Mesendoderm (in vitro differentiated cells): ENCODE measurements around the gene SLC9A4.

Experiments used
- DNase-seq: peaks from one replicate; pipeline ENCODE4 v3.0.0; 2013
- H2AK5ac ChIP-seq: 2 replicates; pipeline ENCODE4 v1.6.1; 2013; ENCODE audit warnings: low read length, inconsistent platforms
- H2BK120ac ChIP-seq: 2 replicates; pipeline ENCODE4 v1.6.1; 2013; ENCODE audit warnings: low read depth, mild to moderate bottlenecking, low read length, moderate library complexity, mixed read lengths
- H2BK15ac ChIP-seq: replicated peaks from 2 replicates; pipeline ENCODE4 v1.6.1; 2013; ENCODE audit warnings: low read depth, mild to moderate bottlenecking, moderate library complexity
- H2BK5ac ChIP-seq: 2 replicates; pipeline ENCODE4 v1.6.1; 2013; ENCODE audit warnings: low read length, inconsistent platforms
- H3K18ac ChIP-seq: 2 replicates; pipeline ENCODE4 v1.6.1; 2013; ENCODE audit warnings: mild to moderate bottlenecking, low read length, mixed read lengths
- H3K23ac ChIP-seq: one replicate; pipeline ENCODE4 v1.6.1; 2013; ENCODE audit warnings: low read length
- H3K27ac ChIP-seq: 2 replicates; pipeline ENCODE4 v1.5.1; 2013; ENCODE audit warnings: low read depth, mild to moderate bottlenecking, inconsistent platforms, low read length, moderate library complexity
- H3K27me3 ChIP-seq: 2 replicates; pipeline ENCODE4 v1.6.1; 2013; ENCODE audit warnings: low read length, control low read depth, mild to moderate bottlenecking, inconsistent platforms; ENCODE audit not compliant: insufficient read depth, poor library complexity
- H3K36me3 ChIP-seq: 2 replicates; pipeline ENCODE4 v1.6.1; 2013; ENCODE audit warnings: low read length, inconsistent platforms; ENCODE audit not compliant: control insufficient read depth, insufficient read depth
- H3K4ac ChIP-seq: one replicate; pipeline ENCODE4 v1.6.1; 2013; ENCODE audit warnings: low read depth, mild to moderate bottlenecking, low read length, moderate library complexity
- H3K4me1 ChIP-seq: 2 replicates; pipeline ENCODE4 v1.6.1; 2013; ENCODE audit warnings: low read depth, low read length, inconsistent platforms; ENCODE audit not compliant: control insufficient read depth
- H3K4me2 ChIP-seq: 2 replicates; pipeline ENCODE4 v1.6.1; 2013; ENCODE audit warnings: low read length
- H3K4me3 ChIP-seq: 2 replicates; pipeline ENCODE4 v1.5.1; 2013; ENCODE audit warnings: mild to moderate bottlenecking, low read length
- H3K56ac ChIP-seq: one replicate; pipeline ENCODE4 v1.6.1; 2013; ENCODE audit warnings: low read length
- H3K79me1 ChIP-seq: 2 replicates; pipeline ENCODE4 v1.6.1; 2013; ENCODE audit warnings: low read length, inconsistent platforms
- H3K79me2 ChIP-seq: 2 replicates; pipeline ENCODE4 v1.6.1; 2013; ENCODE audit warnings: mild to moderate bottlenecking, low read length; ENCODE audit not compliant: control insufficient read depth, insufficient read depth
- H3K9ac ChIP-seq: 2 replicates; pipeline ENCODE4 v1.6.1; 2013; ENCODE audit warnings: low read length, inconsistent platforms
- H4K5ac ChIP-seq: one replicate; pipeline ENCODE4 v1.6.1; 2013; ENCODE audit warnings: low read length
- H4K8ac ChIP-seq: one replicate; pipeline ENCODE4 v1.6.1; 2013; ENCODE audit warnings: low read depth, mild to moderate bottlenecking, control low read depth, low read length, moderate library complexity
- WGBS: extraction: QIAGEN DNeasy Blood & Tissue Kit; methylation state at CpG from one replicate; pipeline ENCODE4 v1.1.7; 2013; ENCODE audit warnings: low lambda C conversion rate, missing lambda C conversion rate; ENCODE audit not compliant: insufficient coverage; ENCODE audit errors: extremely low coverage; 5-methylcytosine and 5-hydroxymethylcytosine counted together

SLC9A4 gene

DNA sequence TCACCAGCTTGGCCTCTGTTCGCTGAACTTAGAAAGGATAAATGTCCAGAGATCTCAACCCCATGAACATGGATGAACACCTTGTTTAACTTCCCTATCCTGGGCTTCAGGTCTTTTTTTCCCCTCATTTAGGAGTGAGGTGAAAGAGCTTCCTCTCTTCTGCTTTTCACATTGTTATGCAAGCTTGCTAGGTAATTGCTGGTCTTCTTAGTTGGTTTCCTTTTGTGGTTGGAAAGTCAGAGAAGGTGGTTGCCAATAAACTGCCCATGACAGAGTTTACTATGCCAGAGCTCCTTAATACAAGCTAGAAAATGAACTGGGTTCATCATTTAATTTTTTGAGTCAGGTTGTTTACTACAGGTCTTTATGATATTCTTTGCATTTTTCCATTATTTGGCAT is 16.6 kb downstream of the SLC9A4 start:
- no peak for DNase-seq
- Histone ChIP-seq H3K18ac (no peak overlapping the region), H3K79me1 (no peaks in the 10 kb centered on the region), H3K56ac (no peak overlapping the region), H3K23ac (no peak overlapping the region), H4K5ac (no peak overlapping the region), H3K9ac (no peak overlapping the region), H3K27ac (no peak overlapping the region), H2BK15ac (no peak overlapping the region), H3K4me2 (no peak overlapping the region), H3K27me3 (no peaks in the 10 kb centered on the region), H4K8ac (no peak overlapping the region), H3K4me1 (no peaks in the 10 kb centered on the region), H3K79me2 (no peaks in the 10 kb centered on the region), H2AK5ac (no peak overlapping the region), H3K4ac (no peak overlapping the region), H3K4me3 (no peak overlapping the region), H2BK120ac (no peak overlapping the region), H2BK5ac (no peak overlapping the region), H3K36me3 (no peaks in the 10 kb centered on the region)
- no CpG with 5 or more reads among the region's 1 CpG for WGBS

DNA sequence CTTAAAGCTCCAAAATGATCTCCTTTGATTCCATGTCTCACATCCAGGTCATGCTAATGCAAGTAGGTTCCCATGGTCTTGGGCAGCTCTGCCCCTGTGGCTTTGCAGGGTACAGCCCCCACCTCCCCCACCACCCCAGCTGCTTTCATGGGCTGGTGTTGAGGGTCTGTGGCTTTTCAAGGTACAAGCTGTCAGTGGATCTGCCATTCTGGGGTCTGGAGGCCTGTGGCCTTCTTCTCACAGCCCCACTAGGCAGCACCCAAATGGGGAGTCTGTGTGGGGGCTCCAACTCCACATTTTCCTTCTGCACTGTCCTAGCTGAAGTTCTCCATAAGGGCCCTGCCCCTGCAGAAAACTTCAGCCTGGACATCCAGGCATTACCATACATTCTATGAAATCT is 19.0 kb downstream of the SLC9A4 start:
- Histone ChIP-seq H3K79me2 (no peaks in the 10 kb centered on the region), H3K27me3 (no peaks in the 10 kb centered on the region), H3K4me3 (no peak overlapping the region), H2AK5ac (no peak overlapping the region), H3K18ac (no peak overlapping the region), H3K36me3 (no peaks in the 10 kb centered on the region), H3K4ac (no peak overlapping the region), H2BK5ac (no peak overlapping the region), H4K8ac (no peak overlapping the region), H2BK15ac (no peak overlapping the region), H3K23ac (no peak overlapping the region), H3K56ac (no peak overlapping the region), H3K9ac (no peak overlapping the region), H3K4me1 (no peaks in the 10 kb centered on the region), H4K5ac (no peak overlapping the region), H3K79me1 (no peaks in the 10 kb centered on the region), H3K27ac (no peak overlapping the region), H3K4me2 (no peak overlapping the region), H2BK120ac (no peak overlapping the region)
- DNase-seq = no peak

DNA sequence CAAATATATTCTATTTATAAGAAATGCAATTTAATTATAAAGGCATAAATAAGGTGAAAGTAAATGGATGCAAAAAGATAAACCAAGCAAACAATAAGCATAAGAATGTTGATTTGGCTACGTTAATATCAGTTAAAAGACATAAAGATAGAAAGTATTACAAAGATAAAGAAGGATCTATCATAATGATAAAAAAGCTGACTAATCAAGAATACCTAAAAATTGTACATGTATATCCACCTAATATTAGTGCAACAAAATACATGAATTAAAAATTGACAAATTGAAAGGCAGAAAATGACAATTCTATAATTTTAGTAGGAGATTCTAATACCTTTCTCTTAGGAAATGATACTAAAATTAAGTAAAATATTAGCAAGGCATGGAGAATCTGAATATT is 21.5 kb downstream of the SLC9A4 start:
- Histone ChIP-seq H3K56ac (no peak overlapping the region), H3K4ac (no peak overlapping the region), H2BK120ac (no peak overlapping the region), H3K9ac (no peak overlapping the region), H3K23ac (no peak overlapping the region), H3K4me1 (no peaks in the 10 kb centered on the region), H3K4me2 (no peak overlapping the region), H3K36me3 (no peaks in the 10 kb centered on the region), H3K27ac (no peak overlapping the region), H2AK5ac (no peak overlapping the region), H2BK15ac (no peak overlapping the region), H4K8ac (no peak overlapping the region), H3K18ac (no peak overlapping the region), H3K27me3 (no peaks in the 10 kb centered on the region), H3K4me3 (no peak overlapping the region), H2BK5ac (no peak overlapping the region), H3K79me2 (no peaks in the 10 kb centered on the region), H3K79me1 (no peaks in the 10 kb centered on the region), H4K5ac (no peak overlapping the region)
- no peak for DNase-seq
- WGBS = no CpG with 5 or more reads among the region's 1 CpG

DNA sequence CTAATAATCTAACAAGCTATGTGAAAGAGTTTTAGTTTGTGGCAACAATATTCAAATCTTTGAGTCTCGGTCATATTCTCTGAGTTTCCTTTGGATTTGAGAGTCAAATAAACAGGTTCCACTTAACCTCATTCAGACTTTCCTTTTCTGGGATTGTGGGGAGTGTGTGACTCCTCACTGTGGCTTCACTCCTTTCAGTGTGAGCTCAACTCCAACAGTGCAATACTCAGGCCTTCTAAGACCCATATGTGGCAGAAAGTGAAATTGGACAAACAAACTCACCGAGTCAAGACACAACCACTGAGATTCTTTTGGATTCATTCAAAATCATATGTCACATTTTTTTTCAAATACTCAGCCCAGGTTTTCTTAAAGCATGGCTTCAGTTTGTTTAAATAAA is 25.4 kb downstream of the SLC9A4 start:
- no CpG with 5 or more reads among the region's 2 CpGs for WGBS
- H3K79me1 ChIP-seq = no peaks in the 10 kb centered on the region
- H3K56ac ChIP-seq = no peak overlapping the region
- no peak overlapping the region for H3K18ac ChIP-seq
- no peak for DNase-seq
- H3K9ac ChIP-seq = no peak overlapping the region
- H3K4me3 ChIP-seq = no peak overlapping the region
- no peak overlapping the region for H3K4ac ChIP-seq
- no peaks in the 10 kb centered on the region for H3K4me1 ChIP-seq
- no peaks in the 10 kb centered on the region for H3K27me3 ChIP-seq
- H2AK5ac ChIP-seq = no peak overlapping the region
- H2BK5ac ChIP-seq = no peak overlapping the region
- no peak overlapping the region for H3K27ac ChIP-seq
- no peak overlapping the region for H3K23ac ChIP-seq
- no peaks in the 10 kb centered on the region for H3K79me2 ChIP-seq
- H3K4me2 ChIP-seq = no peak overlapping the region
- no peak overlapping the region for H2BK120ac ChIP-seq
- H4K8ac ChIP-seq = no peak overlapping the region
- no peak overlapping the region for H4K5ac ChIP-seq
- no peaks in the 10 kb centered on the region for H3K36me3 ChIP-seq
- no peak overlapping the region for H2BK15ac ChIP-seq

DNA sequence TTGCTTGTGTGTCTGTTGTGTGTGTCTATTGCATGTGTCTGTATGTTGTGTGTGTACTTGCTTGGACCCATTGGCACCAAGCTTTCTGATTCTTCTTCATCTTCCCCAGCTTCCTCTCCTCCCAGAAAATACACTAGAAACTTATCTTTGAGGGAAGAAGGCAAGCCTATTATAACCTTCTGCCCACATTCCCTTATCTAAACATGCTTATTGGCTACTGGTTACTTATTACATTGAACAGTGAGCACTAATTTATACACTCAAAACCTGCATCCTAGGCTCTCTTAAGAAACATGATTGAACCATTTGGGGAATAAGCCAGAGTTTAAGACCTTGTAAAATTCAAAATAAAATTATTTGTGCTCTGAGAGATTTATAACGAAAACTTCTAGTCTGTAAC is 26.5 kb downstream of the SLC9A4 start:
- Histone ChIP-seq H3K23ac (no peak overlapping the region), H3K36me3 (no peaks in the 10 kb centered on the region), H3K4me2 (no peak overlapping the region), H2AK5ac (no peak overlapping the region), H3K18ac (no peak overlapping the region), H2BK5ac (no peak overlapping the region), H3K27ac (no peak overlapping the region), H3K79me1 (no peaks in the 10 kb centered on the region), H3K9ac (no peak overlapping the region), H2BK120ac (no peak overlapping the region), H3K4me1 (no peaks in the 10 kb centered on the region), H3K27me3 (no peaks in the 10 kb centered on the region), H4K8ac (no peak overlapping the region), H3K4me3 (no peak overlapping the region), H4K5ac (no peak overlapping the region), H3K56ac (no peak overlapping the region), H2BK15ac (no peak overlapping the region), H3K79me2 (no peaks in the 10 kb centered on the region), H3K4ac (no peak overlapping the region)
- WGBS = no CpG with 5 or more reads among the region's 1 CpG
- no peak for DNase-seq

DNA sequence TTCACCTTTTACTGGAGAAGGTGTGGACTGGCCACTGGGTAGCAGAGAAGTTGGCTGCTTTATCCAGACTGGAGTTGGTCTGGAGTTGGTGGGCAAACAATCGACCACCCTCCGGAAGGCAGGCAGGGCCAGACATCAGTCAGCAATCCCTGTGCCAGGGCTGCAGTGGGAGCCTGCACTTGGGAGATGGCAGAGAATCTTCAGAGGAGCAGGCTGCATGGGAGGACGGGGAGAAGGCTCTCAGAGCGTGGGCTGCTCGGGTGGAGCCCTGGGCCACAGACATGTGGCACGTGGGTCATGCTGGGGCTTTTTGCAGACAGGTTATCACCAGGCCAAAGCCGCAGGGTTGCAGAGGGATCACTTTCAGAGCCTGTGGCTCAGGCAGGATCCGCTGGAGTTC is 29.6 kb downstream of the SLC9A4 start:
- no peak overlapping the region for H3K18ac ChIP-seq
- H2BK15ac ChIP-seq = no peak overlapping the region
- no peaks in the 10 kb centered on the region for H3K79me2 ChIP-seq
- no peak overlapping the region for H4K8ac ChIP-seq
- H3K4me1 ChIP-seq = no peaks in the 10 kb centered on the region
- H3K27ac ChIP-seq = no peak overlapping the region
- no peak overlapping the region for H2AK5ac ChIP-seq
- H3K56ac ChIP-seq = no peak overlapping the region
- H3K79me1 ChIP-seq = no peaks in the 10 kb centered on the region
- no peaks in the 10 kb centered on the region for H3K27me3 ChIP-seq
- DNase-seq = no peak
- no peak overlapping the region for H3K4me3 ChIP-seq
- H3K4me2 ChIP-seq = no peak overlapping the region
- H4K5ac ChIP-seq = no peak overlapping the region
- H3K23ac ChIP-seq = no peak overlapping the region
- no peak overlapping the region for H2BK120ac ChIP-seq
- H2BK5ac ChIP-seq = no peak overlapping the region
- no peaks in the 10 kb centered on the region for H3K36me3 ChIP-seq
- no peak overlapping the region for H3K4ac ChIP-seq
- no peak overlapping the region for H3K9ac ChIP-seq
- WGBS = no CpG with 5 or more reads among the region's 8 CpGs
